ENCODE measurements around the gene VTI1A.

DNA sequence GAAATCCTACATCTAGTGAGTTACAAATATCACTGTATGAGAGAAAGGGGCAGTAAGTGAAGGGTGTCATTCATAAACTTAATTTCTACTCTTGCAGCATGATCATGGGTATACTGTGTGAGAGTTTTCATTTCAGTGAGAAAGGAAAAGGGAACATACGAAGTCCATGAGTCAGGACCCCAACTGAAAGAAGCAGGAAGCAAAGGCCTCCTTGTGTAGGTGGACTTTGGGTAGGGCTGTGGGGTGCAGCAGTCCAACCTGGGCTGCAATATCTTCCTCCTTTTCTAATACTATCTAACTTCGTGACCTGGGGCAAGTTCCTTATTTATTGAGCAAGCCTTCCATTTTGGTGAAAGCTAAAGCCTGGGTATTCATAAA lies 254.9 kb downstream of the VTI1A start:
- no peak for TF ChIP-seq POLR2A (IDR thresholded peaks at IDR 0.05; ENCODE audit: low read length)
- no peak for TF ChIP-seq SREBF2 (IDR thresholded peaks at IDR 0.05)
- TF ChIP-seq, protein P1, sequence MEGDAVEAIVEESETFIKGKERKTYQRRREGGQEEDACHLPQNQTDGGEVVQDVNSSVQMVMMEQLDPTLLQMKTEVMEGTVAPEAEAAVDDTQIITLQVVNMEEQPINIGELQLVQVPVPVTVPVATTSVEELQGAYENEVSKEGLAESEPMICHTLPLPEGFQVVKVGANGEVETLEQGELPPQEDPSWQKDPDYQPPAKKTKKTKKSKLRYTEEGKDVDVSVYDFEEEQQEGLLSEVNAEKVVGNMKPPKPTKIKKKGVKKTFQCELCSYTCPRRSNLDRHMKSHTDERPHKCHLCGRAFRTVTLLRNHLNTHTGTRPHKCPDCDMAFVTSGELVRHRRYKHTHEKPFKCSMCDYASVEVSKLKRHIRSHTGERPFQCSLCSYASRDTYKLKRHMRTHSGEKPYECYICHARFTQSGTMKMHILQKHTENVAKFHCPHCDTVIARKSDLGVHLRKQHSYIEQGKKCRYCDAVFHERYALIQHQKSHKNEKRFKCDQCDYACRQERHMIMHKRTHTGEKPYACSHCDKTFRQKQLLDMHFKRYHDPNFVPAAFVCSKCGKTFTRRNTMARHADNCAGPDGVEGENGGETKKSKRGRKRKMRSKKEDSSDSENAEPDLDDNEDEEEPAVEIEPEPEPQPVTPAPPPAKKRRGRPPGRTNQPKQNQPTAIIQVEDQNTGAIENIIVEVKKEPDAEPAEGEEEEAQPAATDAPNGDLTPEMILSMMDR (IDR thresholded peaks at IDR 0.05): no peak
- no peak for TF ChIP-seq RARB (CRISPR knock-in tag; IDR thresholded peaks at IDR 0.05)
- no peak for TF ChIP-seq CHD2 (IDR thresholded peaks at IDR 0.05; ENCODE audit: low read length, partially characterized antibody)
- TF ChIP-seq RFX5 (IDR thresholded peaks at IDR 0.05): no peak
- TF ChIP-seq EHMT2 (IDR thresholded peaks at IDR 0.05; ENCODE audit: low read depth): no peak

Measured in A549 (cell line).